DOHH2 (cell line): Measurements from ENCODE around the gene ZDHHC5.
"Not testable (repeated sequence)": the region's sequence is repeated elsewhere in the genome, so short reads cannot be mapped to it uniquely, and the experiment has no call there.

Experiments used
- H3F3A ChIP-seq: fragments of 200-600 bp; sonication (generic), shearing (Covaris generic); 2 replicates; pipeline ENCODE4 v1.6.0; 2016; ENCODE audit warnings: antibody characterized with exemption, mild to moderate bottlenecking; ENCODE audit not compliant: control insufficient read depth, insufficient read depth
- H3K27ac ChIP-seq: fragments of 200-600 bp; sonication (generic); 2 replicates; pipeline ENCODE4 v1.5.1; 2014; ENCODE audit warnings: low read depth, mild to moderate bottlenecking, low read length, moderate library complexity
- H3K27me3 ChIP-seq: fragments of 200-600 bp; sonication (generic); 2 replicates; pipeline ENCODE4 v1.6.1; 2014; ENCODE audit warnings: mild to moderate bottlenecking, low read length, mixed read lengths; ENCODE audit not compliant: control insufficient read depth
- H3K36me3 ChIP-seq: fragments of 200-600 bp; sonication (generic); 2 replicates; pipeline ENCODE4 v1.6.1; 2014; ENCODE audit warnings: mild to moderate bottlenecking, low read length, moderate library complexity, mixed read lengths; ENCODE audit not compliant: control insufficient read depth
- H3K4me1 ChIP-seq: fragments of 200-600 bp; sonication (generic); 2 replicates; pipeline ENCODE4 v1.6.1; 2014; ENCODE audit warnings: mild to moderate bottlenecking, low read length, mixed read lengths; ENCODE audit not compliant: control insufficient read depth
- H3K4me2 ChIP-seq: fragments of 200-600 bp; sonication (generic); 2 replicates; pipeline ENCODE4 v1.6.0; 2014; ENCODE audit warnings: mild to moderate bottlenecking, low read length, moderate library complexity
- H3K4me3 ChIP-seq: fragments of 200-600 bp; sonication (generic); 2 replicates; pipeline ENCODE4 v1.5.1; 2014; ENCODE audit warnings: mild to moderate bottlenecking, low read length, mixed read lengths
- H3K79me2 ChIP-seq: fragments of 200-600 bp; sonication (generic); 2 replicates; pipeline ENCODE4 v1.6.1; 2014; ENCODE audit warnings: mild to moderate bottlenecking, low read length, mixed read lengths; ENCODE audit not compliant: control insufficient read depth
- H3K9me2 ChIP-seq: fragments of 200-600 bp; sonication (generic); replicated peaks from 2 replicates; pipeline ENCODE4 v1.6.1; 2014; ENCODE audit warnings: mild to moderate bottlenecking, low read length, mixed read lengths; ENCODE audit not compliant: control insufficient read depth
- H3K9me3 ChIP-seq: fragments of 200-600 bp; sonication (generic); 2 replicates; pipeline ENCODE4 v1.6.1; 2014; ENCODE audit warnings: antibody characterized with exemption, low read length, mixed read lengths; ENCODE audit not compliant: control insufficient read depth, insufficient read depth
- H4K20me1 ChIP-seq: fragments of 200-600 bp; sonication (generic); 2 replicates; pipeline ENCODE4 v1.6.0; 2014; ENCODE audit warnings: low read depth, mild to moderate bottlenecking, antibody characterized with exemption, low read length, moderate library complexity; ENCODE audit not compliant: control insufficient read depth, insufficient read depth
- CTCF ChIP-seq: fragments of 200-600 bp; sonication (generic); IDR thresholded peaks from one replicate; pipeline ENCODE4 v1.5.1; 2014; ENCODE audit warnings: antibody characterized with exemption, mild to moderate bottlenecking, low read depth, low read length; ENCODE audit not compliant: poor library complexity, severe bottlenecking
- EZH2phosphoT487 ChIP-seq: fragments of 200-600 bp; sonication (generic); IDR thresholded peaks from 2 replicates; pipeline ENCODE4 v1.6.1; 2017; ENCODE audit warnings: borderline replicate concordance, mild to moderate bottlenecking, antibody characterized with exemption, low read length, moderate library complexity, mixed read lengths

ZDHHC5 gene

GRCh38 chr11:57700425-57700824, 32.5 kb downstream of the ZDHHC5 start:
- no peaks in the 10 kb centered on the region for H3K9me3 ChIP-seq
- no peak overlapping the region for H3K4me3 ChIP-seq
- H3F3A ChIP-seq: peaks cover 9% of the 10 kb centered on the region; the same call in 1 of the 2 replicates
- no peak overlapping the region for H3K4me2 ChIP-seq
- no peaks in the 10 kb centered on the region for H3K4me1 ChIP-seq
- H3K27me3 ChIP-seq: no peaks in the 10 kb centered on the region
- peaks cover 74% of the 10 kb centered on the region for H3K36me3 ChIP-seq
- TF ChIP-seq EZH2phosphoT487: no peak
- TF ChIP-seq CTCF: no peak
- H3K9me2 ChIP-seq: no peaks in the 10 kb centered on the region
- no peak overlapping the region for H3K27ac ChIP-seq
- no peaks in the 10 kb centered on the region for H4K20me1 ChIP-seq
- H3K79me2 ChIP-seq: no peaks in the 10 kb centered on the region

DNA sequence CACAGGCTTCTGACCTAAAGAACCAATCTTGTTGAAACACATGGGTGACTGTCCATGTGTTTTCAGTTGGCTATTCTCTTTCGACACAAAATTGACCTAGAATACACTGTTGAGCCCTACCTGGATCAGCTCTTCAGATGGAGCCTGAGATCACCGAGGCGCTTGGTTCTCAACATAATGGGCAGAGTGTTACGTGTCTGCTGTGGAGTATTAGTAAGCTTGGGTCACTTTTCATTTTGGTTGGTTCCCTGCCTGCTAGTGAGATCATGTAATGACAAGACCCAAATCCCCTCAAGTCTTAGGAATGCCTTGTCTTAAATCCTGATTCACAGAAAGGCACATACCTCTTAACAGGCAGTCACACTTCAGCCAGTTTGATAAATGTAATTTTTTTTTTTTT, 35.4 kb downstream of the ZDHHC5 start:
- TF ChIP-seq CTCF (no peak), EZH2phosphoT487 (no peak)
- Histone ChIP-seq H3K79me2 (no peaks in the 10 kb centered on the region), H4K20me1 (no peaks in the 10 kb centered on the region), H3K27ac (no peak overlapping the region), H3K27me3 (no peaks in the 10 kb centered on the region), H3F3A (peaks cover 9% of the 10 kb centered on the region; the same call in 1 of the 2 replicates), H3K9me2 (no peaks in the 10 kb centered on the region), H3K36me3 (peaks cover 56% of the 10 kb centered on the region), H3K9me3 (no peaks in the 10 kb centered on the region), H3K4me3 (no peak overlapping the region), H3K4me2 (no peak overlapping the region), H3K4me1 (no peaks in the 10 kb centered on the region)

DNA sequence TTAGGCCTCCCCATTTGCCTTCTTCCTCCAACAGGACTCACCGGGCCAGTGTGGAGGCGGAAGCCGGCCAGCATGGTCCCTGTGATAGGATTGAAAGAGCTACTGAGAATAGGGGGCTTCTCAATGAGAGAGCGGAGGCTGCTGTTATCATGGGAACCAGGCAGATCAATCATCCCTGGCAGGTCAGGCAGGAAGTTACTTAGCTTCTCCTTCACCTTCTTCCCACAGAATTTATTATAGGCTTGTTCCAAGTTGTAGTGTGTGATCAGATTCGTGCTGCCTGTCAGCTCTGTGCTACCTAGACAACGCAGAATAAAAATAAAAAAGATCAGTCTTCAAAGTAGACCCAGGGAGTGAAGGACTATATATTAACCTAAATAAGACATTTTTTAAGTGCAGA, 37.0 kb downstream of the ZDHHC5 start:
- TF ChIP-seq CTCF: no peak
- TF ChIP-seq EZH2phosphoT487: no peak

GRCh38 chr11:57705432-57705831, 37.5 kb downstream of the ZDHHC5 start:
- H3K79me2 ChIP-seq, H3K9me2 ChIP-seq, H4K20me1 ChIP-seq, H3F3A ChIP-seq, H3K27ac ChIP-seq, H3K4me1 ChIP-seq, H3K4me3 ChIP-seq, H3K4me2 ChIP-seq, H3K9me3 ChIP-seq, H3K27me3 ChIP-seq: not testable (repeated sequence)
- peaks cover 37% of the 10 kb centered on the region for H3K36me3 ChIP-seq

More for the DNA sequence above, 37.0 kb downstream of the ZDHHC5 start:
- Histone ChIP-seq H3K79me2 (no peaks in the 10 kb centered on the region), H3K36me3 (peaks cover 40% of the 10 kb centered on the region), H4K20me1 (no peaks in the 10 kb centered on the region), H3K4me3 (no peak overlapping the region), H3K27me3 (no peaks in the 10 kb centered on the region), H3K9me3 (no peaks in the 10 kb centered on the region), H3K9me2 (no peaks in the 10 kb centered on the region), H3F3A (peaks cover 9% of the 10 kb centered on the region; the same call in 1 of the 2 replicates), H3K4me1 (no peaks in the 10 kb centered on the region), H3K4me2 (no peak overlapping the region), H3K27ac (no peak overlapping the region)
